GM23338 (cell line): ENCODE measurements around the gene DCST2. TPM values are rescaled to one million over a fixed set of nuclear protein-coding genes. Genes with fewer than 3 reads are reported as not detected.

ENCODE experiments used
- CREB1 ChIP-seq: fragments of 250-450 bp; sonication (Bioruptor Pico); IDR thresholded peaks from 2 replicates; pipeline ENCODE4 v1.5.0; 2020; ENCODE audit warnings: low read depth, mild to moderate bottlenecking, moderate library complexity
- CTCF ChIP-seq, 2 experiments: fragments of 200-600 bp in 1 of 2; sonication (generic) in 1 of 2; conservative IDR thresholded peaks; 2 replicates each; pipeline versions ENCODE4 v1.5.1 to v1.6.1; 2016 to 2017; ENCODE audit warnings: antibody characterized with exemption in 2 of 2, low read depth in 2 of 2, mild to moderate bottlenecking in 2 of 2, moderate library complexity in 1 of 2
- ETS1 ChIP-seq: IDR thresholded peaks from 2 replicates; pipeline ENCODE4 v1.6.1; 2016; ENCODE audit warnings: antibody characterized with exemption
- EZH2 ChIP-seq: fragments of 200-600 bp; sonication (generic); IDR thresholded peaks from one replicate; pipeline ENCODE4 v1.8.0; 2017; ENCODE audit warnings: antibody characterized with exemption, mild to moderate bottlenecking, low read depth; ENCODE audit not compliant: unreplicated experiment
- EZH2phosphoT487 ChIP-seq: fragments of 200-600 bp; sonication (generic); IDR thresholded peaks from one replicate; pipeline ENCODE4 v1.8.1; 2018; ENCODE audit warnings: antibody characterized with exemption; ENCODE audit not compliant: unreplicated experiment
- NANOG ChIP-seq: IDR thresholded peaks from 2 replicates; pipeline ENCODE4 v1.6.1; 2016; ENCODE audit warnings: antibody characterized with exemption, borderline replicate concordance
- POLR2AphosphoS5 ChIP-seq: IDR thresholded peaks from 2 replicates; pipeline ENCODE4 v1.6.1; 2016; ENCODE audit warnings: antibody characterized with exemption, low read depth
- STAT1 ChIP-seq: IDR thresholded peaks from one replicate; pipeline ENCODE4 v1.6.1; 2016; ENCODE audit warnings: antibody characterized with exemption; ENCODE audit not compliant: unreplicated experiment
- ZNF114 ChIP-seq: fragments of 250-450 bp; sonication (Bioruptor Pico); IDR thresholded peaks from 2 replicates; pipeline ENCODE4 v1.5.0; 2020; ENCODE audit warnings: mild to moderate bottlenecking, moderate library complexity
- ZNF331 ChIP-seq: fragments of 250-450 bp; sonication (Bioruptor Pico); IDR thresholded peaks from 2 replicates; pipeline ENCODE4 v1.5.0; 2020; ENCODE audit warnings: low read depth, mild to moderate bottlenecking, moderate library complexity
- ZNF462 ChIP-seq: fragments of 250-450 bp; sonication (Bioruptor Pico); IDR thresholded peaks from 2 replicates; pipeline ENCODE4 v1.5.0; 2020; ENCODE audit warnings: mild to moderate bottlenecking, moderate library complexity
- polyA plus RNA-seq: library from polyadenylated mRNA; unstranded; fragments of >200 nt; fragmentation: Nextera tagmentation; extraction: Ambion mirVana; gene quantifications from 2 replicates; pipeline ENCODE4 v1.2.1, GENCODE V29; 2016
- total RNA-seq: library from RNA; depleted of rRNA; stranded (reverse); fragments of >200 nt; shearing (Covaris generic); gene quantifications from 2 replicates; pipeline ENCODE4 v1.2.3, GENCODE V29; 2014

DCST2 gene
- total and polyA plus RNA-seq, 2 experiments from 2014 or later = 0.78 TPM; not detected in 1

GRCh38 chr1:154982341-154982740 lies 51.2 kb downstream of the DCST2 start (continued):
- TF ChIP-seq ZNF462 (CRISPR knock-in tag) (no peak), NANOG (no peak), ZNF114 (no peak), STAT1 (no peak), CTCF (conservative IDR thresholded peaks at IDR 0.05; ENCODE audit: low read depth in 2 of 2) (no peak), ZNF331 (CRISPR knock-in tag) (no peak), CREB1 (CRISPR knock-in tag) (no peak), POLR2AphosphoS5 (no peak), ETS1 (no peak), EZH2 (no peak), EZH2phosphoT487 (no peak)
